HCT116 (cell line): Measurements from ENCODE around the gene ADIPOR2. TPM values are rescaled to one million over a fixed set of nuclear protein-coding genes. Genes with fewer than 3 reads are reported as not detected.

Experiments
- ATAC-seq: fragments of 200-7000 bp; cut with Tn5 transposase; 2 replicates; pipeline ENCODE4 v1.9.1; 2020; ENCODE audit warnings: mild to moderate bottlenecking, moderate library complexity
- BruUV-seq: library from RNA; stranded (reverse); fragments of 400-500 nt; replicated peaks from 2 replicates; lab custom pipeline; 2021; lab: Mats Ljungman, UMichigan
- CTCF ChIA-PET: fragments of 300-600 bp; sonication (Branson Sonifier 250); formaldehyde crosslinking; loops from one replicate; lab custom pipeline; 2021; ENCODE audit warnings: antibody characterized with exemption; lab: Charles Lee
- POLR2A ChIA-PET: fragments of 300-600, 350-600 bp; sonication (Branson Sonifier 250); formaldehyde crosslinking; loops from one replicate; lab custom pipeline; 2021; ENCODE audit warnings: antibody characterized with exemption; lab: Charles Lee
- RAD21 ChIA-PET, 2 experiments: fragments of 300-600 bp; sonication (Branson Sonifier 250); formaldehyde crosslinking; loops; one replicate each; lab custom pipeline; 2023; ENCODE audit warnings: low total read pairs in 2 of 2; ENCODE audit not compliant: uncharacterized antibody in 2 of 2, unreplicated experiment in 2 of 2, low non-redundant PET in 1 of 2; lab: Charles Lee
- DNase-seq: peaks from one replicate; pipeline ENCODE4 v3.0.0-alpha.2; 2010; ENCODE audit warnings: low read depth, low spot score
- H2AFZ ChIP-seq: fragments of 200-600 bp; shearing (Covaris generic), sonication (generic); 2 replicates; pipeline ENCODE4 v1.6.1; 2017; ENCODE audit warnings: low read depth, mixed run types, mixed read lengths, antibody characterized with exemption, low read length; ENCODE audit not compliant: poor library complexity, severe bottlenecking
- H3K27ac ChIP-seq: 2 replicates; pipeline ENCODE4 v1.5.1; 2012; ENCODE audit warnings: low read depth, low read length
- H3K27me3 ChIP-seq: fragments of 200-600 bp; sonication (generic); 2 replicates; pipeline ENCODE4 v1.6.1; 2016; ENCODE audit warnings: mixed run types, low read length, mixed read lengths; ENCODE audit not compliant: insufficient read depth
- H3K36me3 ChIP-seq, 2 experiments: fragments of 200-500 bp in 1 of 2; fragments of 200-600 bp in 1 of 2; sonication (Bioruptor generic) in 1 of 2; sonication (generic) in 1 of 2; 2 replicates each; pipeline versions ENCODE4 v1.5.1 to v1.6.1; 2014 to 2016; ENCODE audit warnings: low read length in 2 of 2, inconsistent platforms in 1 of 2, mixed read lengths in 1 of 2, mixed run types in 1 of 2; ENCODE audit not compliant: insufficient read depth in 2 of 2, control insufficient read depth in 1 of 2
- H3K4me1 ChIP-seq, 2 experiments: fragments of 200-600 bp in 1 of 2; sonication (generic) in 1 of 2; 2 replicates each; pipeline versions ENCODE4 v1.5.1 to v1.6.1; 2012 to 2017; ENCODE audit warnings: low read length in 2 of 2, inconsistent platforms in 1 of 2, mild to moderate bottlenecking in 1 of 2, mixed read lengths in 1 of 2, mixed run types in 1 of 2, moderate library complexity in 1 of 2; ENCODE audit not compliant: insufficient read depth in 2 of 2, control insufficient read depth in 1 of 2
- H3K4me2 ChIP-seq: fragments of 200-600 bp; sonication (generic); 2 replicates; pipeline ENCODE4 v1.6.1; 2017; ENCODE audit warnings: mixed run types, low read length, mixed read lengths
- H3K4me3 ChIP-seq, 2 experiments: fragments of 200-600 bp in 1 of 2; sonication (generic) in 1 of 2; replicated peaks in 1 of 2; 2 replicates each; pipeline ENCODE4 v1.5.1; 2011 to 2016; ENCODE audit warnings: low read length in 2 of 2, control low read depth in 1 of 2, low read depth in 1 of 2, mild to moderate bottlenecking in 1 of 2, mixed read lengths in 1 of 2, mixed run types in 1 of 2
- H3K79me2 ChIP-seq: fragments of 200-600 bp; sonication (generic); 2 replicates; pipeline ENCODE4 v1.6.1; 2017; ENCODE audit warnings: mild to moderate bottlenecking, mixed run types, low read length, moderate library complexity, mixed read lengths; ENCODE audit not compliant: insufficient read depth
- H3K9ac ChIP-seq: fragments of 200-600 bp; sonication (generic); 2 replicates; pipeline ENCODE4 v1.6.1; 2016; ENCODE audit warnings: low read length, mixed read lengths
- H3K9me2 ChIP-seq: fragments of 200-600 bp; sonication (generic), shearing (Covaris generic); 2 replicates; pipeline ENCODE4 v1.6.1; 2017; ENCODE audit warnings: mixed run types, mild to moderate bottlenecking, moderate library complexity; ENCODE audit not compliant: insufficient read depth
- H3K9me3 ChIP-seq, 2 experiments: fragments of 200-500 bp in 1 of 2; fragments of 200-600 bp in 1 of 2; sonication (Bioruptor generic) in 1 of 2; sonication (generic) in 1 of 2; 2 replicates each; pipeline ENCODE4 v1.6.1; 2014 to 2017; ENCODE audit warnings: low read length in 2 of 2, mixed read lengths in 2 of 2, inconsistent platforms in 1 of 2, low read depth in 1 of 2, mild to moderate bottlenecking in 1 of 2, mixed run types in 1 of 2, moderate library complexity in 1 of 2; ENCODE audit not compliant: control insufficient read depth in 1 of 2, insufficient read depth in 1 of 2
- H4K20me1 ChIP-seq: fragments of 200-600 bp; sonication (generic), shearing (Covaris generic); 2 replicates; pipeline ENCODE4 v1.6.1; 2017; ENCODE audit warnings: mixed run types, mild to moderate bottlenecking, moderate library complexity; ENCODE audit not compliant: insufficient read depth
- ATF3 ChIP-seq: IDR thresholded peaks from 2 replicates; pipeline ENCODE4 v1.6.1; 2012
- CBX3 ChIP-seq: IDR thresholded peaks from 2 replicates; pipeline ENCODE4 v1.6.1; 2012; ENCODE audit warnings: low read depth
- CEBPB ChIP-seq: IDR thresholded peaks from 2 replicates; pipeline ENCODE4 v1.6.1; 2012; ENCODE audit warnings: low read depth
- EGR1 ChIP-seq: IDR thresholded peaks from 2 replicates; pipeline ENCODE4 v1.6.1; 2012; ENCODE audit warnings: low read depth
- ELF1 ChIP-seq: IDR thresholded peaks from 2 replicates; pipeline ENCODE4 v1.6.1; 2012; ENCODE audit warnings: low read depth, borderline replicate concordance
- EZH2 ChIP-seq: fragments of 200-600 bp; sonication (generic); IDR thresholded peaks from 2 replicates; pipeline ENCODE4 v1.6.1; 2017; ENCODE audit warnings: antibody characterized with exemption, mixed run types
- FOSL1 ChIP-seq: IDR thresholded peaks from 2 replicates; pipeline ENCODE4 v1.6.1; 2012; ENCODE audit warnings: low read depth
- JUND ChIP-seq: IDR thresholded peaks from 2 replicates; pipeline ENCODE4 v1.6.1; 2012
- POLR2A ChIP-seq: IDR thresholded peaks from 2 replicates; pipeline ENCODE4 v1.7.0; 2011; ENCODE audit warnings: borderline replicate concordance; ENCODE audit not compliant: insufficient read depth, insufficient read length; ENCODE audit errors: extremely low read depth
- POLR2AphosphoS5 ChIP-seq: IDR thresholded peaks from 2 replicates; pipeline ENCODE4 v1.6.1; 2011; ENCODE audit warnings: mild to moderate bottlenecking, low read depth, low read length, moderate library complexity
- RAD21 ChIP-seq: IDR thresholded peaks from 2 replicates; pipeline ENCODE4 v1.6.1; 2012; ENCODE audit warnings: low read depth, mild to moderate bottlenecking
- REST ChIP-seq: IDR thresholded peaks from 2 replicates; pipeline ENCODE4 v1.6.1; 2012; ENCODE audit warnings: low read depth
- SP1 ChIP-seq: IDR thresholded peaks from 2 replicates; pipeline ENCODE4 v1.6.1; 2012; ENCODE audit warnings: low read depth
- SRF ChIP-seq: IDR thresholded peaks from 2 replicates; pipeline ENCODE4 v1.6.1; 2012; ENCODE audit warnings: low read depth
- TCF7L2 ChIP-seq: IDR thresholded peaks from 2 replicates; pipeline ENCODE4 v1.7.0; 2011; ENCODE audit warnings: borderline replicate concordance, inconsistent platforms; ENCODE audit not compliant: insufficient read depth, insufficient read length; ENCODE audit errors: extremely low read depth
- YY1 ChIP-seq: IDR thresholded peaks from 2 replicates; pipeline ENCODE4 v1.6.1; 2011; ENCODE audit warnings: low read length, low read depth, moderate library complexity, mild to moderate bottlenecking; ENCODE audit not compliant: insufficient replicate concordance; ENCODE audit errors: extremely low read depth
- ZFX ChIP-seq: fragments of 450-650 bp; IDR thresholded peaks from 2 replicates; pipeline ENCODE4 v1.6.1; 2017
- ZNF274 ChIP-seq: fragments of 200-500 bp; sonication (Bioruptor generic); IDR thresholded peaks from 2 replicates; pipeline ENCODE4 v1.6.1; 2014; ENCODE audit warnings: mild to moderate bottlenecking, low read depth, low read length, inconsistent platforms
- intact Hi-C: fragments of 100-400 bp; cut with micrococcal nuclease; formaldehyde crosslinking; loops from 2 replicates; pipeline ENCODE4 v1.10.0; 2022
- total RNA-seq: library from RNA; stranded (reverse); gene quantifications from one replicate; pipeline ENCODE4 v1.2.1, GENCODE V29; 2021; ENCODE audit not compliant: unreplicated experiment
- TF ChIP-seq, protein P1 (sequence below): IDR thresholded peaks from 2 replicates; pipeline ENCODE4 v1.6.1; 2012
- TF ChIP-seq, protein P2 (sequence below): IDR thresholded peaks from 2 replicates; pipeline ENCODE4 v1.6.1; 2011; ENCODE audit warnings: mild to moderate bottlenecking, low read length, moderate library complexity; ENCODE audit not compliant: insufficient replicate concordance; ENCODE audit errors: extremely low read depth

ADIPOR2 gene
- total RNA-seq, 1 experiment from 2014 or later = 69.9 TPM

DNA sequence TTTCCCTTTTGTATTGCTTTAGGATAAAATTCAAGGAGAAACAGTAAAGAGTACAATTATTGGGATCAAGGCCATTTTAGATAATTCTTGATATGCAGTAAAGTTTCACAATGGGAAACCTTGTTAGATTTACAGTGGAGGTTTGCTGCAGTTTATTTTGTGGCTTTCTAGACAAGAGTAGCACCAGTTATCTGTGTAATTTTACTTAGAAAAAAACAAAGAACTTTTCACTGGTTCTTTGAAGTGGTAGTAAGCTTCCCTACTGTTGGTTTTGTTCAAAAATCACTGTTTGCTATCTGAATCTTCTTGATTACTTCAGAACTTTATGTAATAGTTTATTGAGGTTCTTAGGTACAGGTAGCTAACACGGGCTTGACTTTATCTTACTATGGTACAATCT lies 42.0 kb downstream of the ADIPOR2 start:
- Histone ChIP-seq H3K4me2 (no peak overlapping the region), H3K36me3 (no peaks in the 10 kb centered on the region), H3K4me3 (no peak overlapping the region), H3K9me3 (no peaks in the 10 kb centered on the region), H2AFZ (no peak overlapping the region), H3K79me2 (peaks cover 71% of the 10 kb centered on the region), H3K4me1 (no peaks in the 10 kb centered on the region), H3K9me2 (no peaks in the 10 kb centered on the region), H4K20me1 (peaks cover 11% of the 10 kb centered on the region; the same call in 1 of the 2 replicates), H3K27ac (no peak overlapping the region), H3K9ac (no peak overlapping the region), H3K27me3 (no peaks in the 10 kb centered on the region)
- POLR2A ChIA-PET = no interaction called here
- CTCF ChIA-PET = no interaction called here
- DNase-seq (no peak), ATAC-seq (no peak)
- no TSS peak for BruUV-seq
- RAD21 ChIA-PET = no interaction called here
- intact Hi-C loops = no loop called here
- TF ChIP-seq TCF7L2 (no peak), POLR2AphosphoS5 (no peak), EGR1 (no peak), ZFX (no peak), SRF (no peak), RAD21 (no peak), EZH2 (no peak), FOSL1 (no peak), JUND (no peak), ATF3 (no peak), SP1 (no peak), ZNF274 (no peak), ELF1 (no peak), CBX3 (no peak), CEBPB (no peak), YY1 (no peak), POLR2A (no peak), REST (no peak)
- TF ChIP-seq, protein P1, sequence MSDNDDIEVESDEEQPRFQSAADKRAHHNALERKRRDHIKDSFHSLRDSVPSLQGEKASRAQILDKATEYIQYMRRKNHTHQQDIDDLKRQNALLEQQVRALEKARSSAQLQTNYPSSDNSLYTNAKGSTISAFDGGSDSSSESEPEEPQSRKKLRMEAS = no peak
- TF ChIP-seq, protein P2, sequence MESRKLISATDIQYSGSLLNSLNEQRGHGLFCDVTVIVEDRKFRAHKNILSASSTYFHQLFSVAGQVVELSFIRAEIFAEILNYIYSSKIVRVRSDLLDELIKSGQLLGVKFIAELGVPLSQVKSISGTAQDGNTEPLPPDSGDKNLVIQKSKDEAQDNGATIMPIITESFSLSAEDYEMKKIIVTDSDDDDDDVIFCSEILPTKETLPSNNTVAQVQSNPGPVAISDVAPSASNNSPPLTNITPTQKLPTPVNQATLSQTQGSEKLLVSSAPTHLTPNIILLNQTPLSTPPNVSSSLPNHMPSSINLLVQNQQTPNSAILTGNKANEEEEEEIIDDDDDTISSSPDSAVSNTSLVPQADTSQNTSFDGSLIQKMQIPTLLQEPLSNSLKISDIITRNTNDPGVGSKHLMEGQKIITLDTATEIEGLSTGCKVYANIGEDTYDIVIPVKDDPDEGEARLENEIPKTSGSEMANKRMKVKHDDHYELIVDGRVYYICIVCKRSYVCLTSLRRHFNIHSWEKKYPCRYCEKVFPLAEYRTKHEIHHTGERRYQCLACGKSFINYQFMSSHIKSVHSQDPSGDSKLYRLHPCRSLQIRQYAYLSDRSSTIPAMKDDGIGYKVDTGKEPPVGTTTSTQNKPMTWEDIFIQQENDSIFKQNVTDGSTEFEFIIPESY = no peak
